ENCODE measurements around the gene PAQR6.

Gene PAQR6

GRCh38 chr1:156242738-156243137 is 5.1 kb downstream of the PAQR6 start:
- Histone ChIP-seq H3K4me1 (ENCODE audit: control insufficient read depth, insufficient read depth, low read length) (peaks cover 27% of the 10 kb centered on the region), H3K9ac (ENCODE audit: low read length) (no peak overlapping the region)

GRCh38 chr1:156241926-156242325 is 5.9 kb downstream of the PAQR6 start, which contains the start of gene BGLAP:
TSS of gene BGLAP (plus strand) at chr1:156242184. CDS start at chr1:156242232, 48 bp downstream.
- Histone ChIP-seq H3K4me3 (ENCODE audit: low read length) (no peak within 1 kb of the TSS), H3K9me3 (ENCODE audit: control insufficient read depth, low read length) (no peaks in the 10 kb centered on the region), H3K27me3 (ENCODE audit: control insufficient read depth, insufficient read depth, low read length) (peaks cover 22% of the 10 kb centered on the region), H3K4me1 (ENCODE audit: control insufficient read depth, insufficient read depth, low read length) (peaks cover 20% of the 10 kb centered on the region), H3K36me3 (ENCODE audit: control insufficient read depth, insufficient read depth, low read length) (no peaks in the 10 kb centered on the region), H3K9ac (ENCODE audit: low read length) (no peak within 1 kb of the TSS)

More at GRCh38 chr1:156242738-156243137, 5.1 kb downstream of the PAQR6 start:
- peaks cover 27% of the 10 kb centered on the region for H3K27me3 ChIP-seq (ENCODE audit: control insufficient read depth, insufficient read depth, low read length)
- H3K36me3 ChIP-seq (ENCODE audit: control insufficient read depth, insufficient read depth, low read length) = no peaks in the 10 kb centered on the region
- no peaks in the 10 kb centered on the region for H3K9me3 ChIP-seq (ENCODE audit: control insufficient read depth, low read length)
- H3K4me3 ChIP-seq (ENCODE audit: low read length) = no peak overlapping the region

GRCh38 chr1:156241311-156241811 is 6.5 kb downstream of the PAQR6 start:
- Histone ChIP-seq H3K27me3 (ENCODE audit: control insufficient read depth, insufficient read depth, low read length) (peaks cover 16% of the 10 kb centered on the region), H3K36me3 (ENCODE audit: control insufficient read depth, insufficient read depth, low read length) (no peaks in the 10 kb centered on the region), H3K9ac (ENCODE audit: low read length) (no peak overlapping the region), H3K4me1 (ENCODE audit: control insufficient read depth, insufficient read depth, low read length) (peaks cover 14% of the 10 kb centered on the region), H3K9me3 (ENCODE audit: control insufficient read depth, low read length) (no peaks in the 10 kb centered on the region), H3K4me3 (ENCODE audit: low read length) (no peak overlapping the region)

GRCh38 chr1:156238248-156238647 is 9.6 kb downstream of the PAQR6 start:
- no peak overlapping the region for H3K9ac ChIP-seq (ENCODE audit: low read length)
- no peaks in the 10 kb centered on the region for H3K36me3 ChIP-seq (ENCODE audit: control insufficient read depth, insufficient read depth, low read length)

GRCh38 chr1:156236164-156236563 is 11.7 kb downstream of the PAQR6 start:
- Histone ChIP-seq H3K4me3 (ENCODE audit: low read length) (no peak overlapping the region), H3K4me1 (ENCODE audit: control insufficient read depth, insufficient read depth, low read length) (no peaks in the 10 kb centered on the region), H3K9me3 (ENCODE audit: control insufficient read depth, low read length) (no peaks in the 10 kb centered on the region), H3K9ac (ENCODE audit: low read length) (no peak overlapping the region), H3K36me3 (ENCODE audit: control insufficient read depth, insufficient read depth, low read length) (no peaks in the 10 kb centered on the region), H3K27me3 (ENCODE audit: control insufficient read depth, insufficient read depth, low read length) (no peaks in the 10 kb centered on the region)

More at GRCh38 chr1:156238248-156238647, 9.6 kb downstream of the PAQR6 start:
- Histone ChIP-seq H3K4me1 (ENCODE audit: control insufficient read depth, insufficient read depth, low read length) (no peaks in the 10 kb centered on the region), H3K4me3 (ENCODE audit: low read length) (no peak overlapping the region), H3K27me3 (ENCODE audit: control insufficient read depth, insufficient read depth, low read length) (no peaks in the 10 kb centered on the region), H3K9me3 (ENCODE audit: control insufficient read depth, low read length) (no peaks in the 10 kb centered on the region)

- Histone ChIP-seq H3K9me3 (ENCODE audit: control insufficient read depth, low read length) (no peaks in the 10 kb centered on the region), H3K4me3 (ENCODE audit: low read length) (no peak overlapping the region), H3K27me3 (ENCODE audit: control insufficient read depth, insufficient read depth, low read length) (no peaks in the 10 kb centered on the region), H3K9ac (ENCODE audit: low read length) (no peak overlapping the region), H3K36me3 (ENCODE audit: control insufficient read depth, insufficient read depth, low read length) (no peaks in the 10 kb centered on the region), H3K4me1 (ENCODE audit: control insufficient read depth, insufficient read depth, low read length) (no peaks in the 10 kb centered on the region)
Observed at GRCh38 chr1:156233426-156234127, 14.3 kb downstream of the PAQR6 start.

- Histone ChIP-seq H3K9me3 (ENCODE audit: control insufficient read depth, low read length) (no peaks in the 10 kb centered on the region), H3K4me3 (ENCODE audit: low read length) (no peak overlapping the region), H3K4me1 (ENCODE audit: control insufficient read depth, insufficient read depth, low read length) (no peaks in the 10 kb centered on the region), H3K36me3 (ENCODE audit: control insufficient read depth, insufficient read depth, low read length) (no peaks in the 10 kb centered on the region), H3K9ac (ENCODE audit: low read length) (no peak overlapping the region), H3K27me3 (ENCODE audit: control insufficient read depth, insufficient read depth, low read length) (no peaks in the 10 kb centered on the region)
Observed at GRCh38 chr1:156232201-156232894, 15.5 kb downstream of the PAQR6 start.

GRCh38 chr1:156230473-156230837 is 17.4 kb downstream of the PAQR6 start:
- Histone ChIP-seq H3K27me3 (ENCODE audit: control insufficient read depth, insufficient read depth, low read length) (no peaks in the 10 kb centered on the region), H3K4me3 (ENCODE audit: low read length) (no peak overlapping the region), H3K4me1 (ENCODE audit: control insufficient read depth, insufficient read depth, low read length) (peaks cover 2% of the 10 kb centered on the region), H3K9me3 (ENCODE audit: control insufficient read depth, low read length) (no peaks in the 10 kb centered on the region), H3K36me3 (ENCODE audit: control insufficient read depth, insufficient read depth, low read length) (no peaks in the 10 kb centered on the region), H3K9ac (ENCODE audit: low read length) (no peak overlapping the region)

GRCh38 chr1:156229809-156230472 is 17.9 kb downstream of the PAQR6 start:
- Histone ChIP-seq H3K9me3 (ENCODE audit: control insufficient read depth, low read length) (no peaks in the 10 kb centered on the region), H3K4me3 (ENCODE audit: low read length) (no peak overlapping the region), H3K36me3 (ENCODE audit: control insufficient read depth, insufficient read depth, low read length) (no peaks in the 10 kb centered on the region), H3K4me1 (ENCODE audit: control insufficient read depth, insufficient read depth, low read length) (peaks cover 6% of the 10 kb centered on the region), H3K27me3 (ENCODE audit: control insufficient read depth, insufficient read depth, low read length) (no peaks in the 10 kb centered on the region), H3K9ac (ENCODE audit: low read length) (no peak overlapping the region)

- no peak overlapping the region for H3K9ac ChIP-seq (ENCODE audit: low read length)
- no peaks in the 10 kb centered on the region for H3K36me3 ChIP-seq (ENCODE audit: control insufficient read depth, insufficient read depth, low read length)
- H3K4me1 ChIP-seq (ENCODE audit: control insufficient read depth, insufficient read depth, low read length) = peaks cover 6% of the 10 kb centered on the region
- H3K27me3 ChIP-seq (ENCODE audit: control insufficient read depth, insufficient read depth, low read length) = no peaks in the 10 kb centered on the region
- H3K9me3 ChIP-seq (ENCODE audit: control insufficient read depth, low read length) = no peaks in the 10 kb centered on the region
- H3K4me3 ChIP-seq (ENCODE audit: low read length) = no peak overlapping the region
Observed at GRCh38 chr1:156228501-156228900, 19.4 kb downstream of the PAQR6 start.

- Histone ChIP-seq H3K4me1 (ENCODE audit: control insufficient read depth, insufficient read depth, low read length) (peaks cover 6% of the 10 kb centered on the region), H3K27me3 (ENCODE audit: control insufficient read depth, insufficient read depth, low read length) (no peaks in the 10 kb centered on the region), H3K9me3 (ENCODE audit: control insufficient read depth, low read length) (no peaks in the 10 kb centered on the region), H3K36me3 (ENCODE audit: control insufficient read depth, insufficient read depth, low read length) (no peaks in the 10 kb centered on the region), H3K9ac (ENCODE audit: low read length) (no peak overlapping the region), H3K4me3 (ENCODE audit: low read length) (no peak overlapping the region)
Observed at GRCh38 chr1:156226782-156227181, 21.1 kb downstream of the PAQR6 start.

GRCh38 chr1:156226116-156226538 is 21.7 kb downstream of the PAQR6 start:
- Histone ChIP-seq H3K27me3 (ENCODE audit: control insufficient read depth, insufficient read depth, low read length) (no peaks in the 10 kb centered on the region), H3K4me3 (ENCODE audit: low read length) (no peak overlapping the region), H3K4me1 (ENCODE audit: control insufficient read depth, insufficient read depth, low read length) (peaks cover 6% of the 10 kb centered on the region), H3K9me3 (ENCODE audit: control insufficient read depth, low read length) (no peaks in the 10 kb centered on the region), H3K9ac (ENCODE audit: low read length) (no peak overlapping the region), H3K36me3 (ENCODE audit: control insufficient read depth, insufficient read depth, low read length) (peaks cover 2% of the 10 kb centered on the region)
